ENCODE measurements around the gene CACNG1.
"Not testable (repeated sequence)": the region's sequence is repeated elsewhere in the genome, so short reads cannot be mapped to it uniquely, and the experiment has no call there.

- not testable (repeated sequence) for TF ChIP-seq CTCF (conservative IDR thresholded peaks at IDR 0.05); ZFX (IDR thresholded peaks at IDR 0.05)
Observed at GRCh38 chr17:67095291-67095690, 50.9 kb downstream of the CACNG1 start.

Measured in C4-2B (cell line).